NCI-H460 (cell line): ENCODE data around the gene LRRC37A3. TPM values are rescaled to one million over a fixed set of nuclear protein-coding genes. Genes with fewer than 3 reads are reported as not detected.
"Not testable (repeated sequence)": the region's sequence is repeated elsewhere in the genome, so short reads cannot be mapped to it uniquely, and the experiment has no call there.

Experiments
- DNase-seq: peaks from one replicate; pipeline ENCODE4 v3.0.0-alpha.2; 2016; ENCODE audit warnings: low read depth; ENCODE audit errors: extremely low read depth
- total RNA-seq: library from RNA; depleted of rRNA; stranded (reverse); fragments of >200 nt; shearing (Covaris generic); gene quantifications from 2 replicates; pipeline ENCODE4 v1.2.3, GENCODE V29; 2014

Gene LRRC37A3
- total RNA-seq, 1 experiment from 2014 or later, result 4.1 TPM

DNA sequence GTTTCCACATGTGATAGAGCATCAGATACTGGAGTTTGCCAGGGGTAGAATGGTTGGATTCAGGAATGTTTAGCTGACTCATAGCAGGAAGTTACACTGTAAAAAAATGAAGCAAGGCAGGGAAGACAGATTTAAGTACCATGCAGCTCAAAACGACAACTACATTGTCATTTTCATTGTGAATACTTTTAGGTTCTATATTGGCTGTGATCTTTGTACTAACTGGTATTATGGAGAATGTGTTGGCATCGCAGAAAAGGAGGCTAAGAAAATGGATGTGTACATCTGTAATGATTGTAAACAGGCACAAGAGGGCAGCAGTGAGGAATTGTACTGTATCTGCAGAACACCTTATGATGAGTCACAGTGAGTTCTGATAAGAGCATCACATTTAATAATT is 8.2 kb upstream of the LRRC37A3 start:
- peak; percentile 76 for DNase-seq

DNA sequence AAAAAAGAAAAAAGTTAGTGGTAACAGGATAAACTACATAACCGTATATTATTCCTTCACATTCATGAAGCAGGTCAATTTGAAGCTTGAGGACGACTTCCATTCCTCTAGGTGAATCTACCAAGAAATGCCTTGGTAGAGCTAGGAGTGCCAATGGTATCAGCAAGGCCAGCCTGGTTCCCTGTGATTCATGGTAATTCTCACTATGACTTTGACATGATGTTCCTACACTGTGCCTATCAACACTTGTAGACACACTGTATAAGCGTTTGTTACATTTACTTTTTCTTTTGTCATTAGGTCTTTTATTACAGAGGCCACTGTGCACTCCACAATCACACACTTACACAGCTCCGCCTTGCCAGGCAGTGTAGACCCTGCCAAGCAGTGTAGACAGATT is 7.2 kb upstream of the LRRC37A3 start:
- DNase-seq, result not testable (repeated sequence)

DNA sequence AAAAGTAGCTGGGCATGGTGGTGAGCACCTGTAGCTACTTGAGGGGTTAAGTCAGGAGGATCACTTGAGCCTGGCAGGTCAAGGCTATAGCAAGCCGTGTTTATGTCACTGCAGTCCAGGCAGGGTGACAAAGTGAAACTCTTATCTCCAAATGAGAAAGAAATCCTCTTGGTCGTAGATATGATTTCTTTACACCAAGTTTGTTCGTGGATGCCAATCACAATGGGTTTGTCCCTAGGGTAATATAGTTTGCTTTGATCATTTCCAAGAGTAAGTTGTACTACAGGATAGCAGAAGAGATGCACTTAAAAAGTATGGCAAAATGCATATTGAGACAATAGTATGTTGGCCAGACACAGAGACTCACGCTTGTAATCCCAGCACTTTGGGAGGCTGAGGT is 6.0 kb upstream of the LRRC37A3 start:
- DNase-seq, result not testable (repeated sequence)

DNA sequence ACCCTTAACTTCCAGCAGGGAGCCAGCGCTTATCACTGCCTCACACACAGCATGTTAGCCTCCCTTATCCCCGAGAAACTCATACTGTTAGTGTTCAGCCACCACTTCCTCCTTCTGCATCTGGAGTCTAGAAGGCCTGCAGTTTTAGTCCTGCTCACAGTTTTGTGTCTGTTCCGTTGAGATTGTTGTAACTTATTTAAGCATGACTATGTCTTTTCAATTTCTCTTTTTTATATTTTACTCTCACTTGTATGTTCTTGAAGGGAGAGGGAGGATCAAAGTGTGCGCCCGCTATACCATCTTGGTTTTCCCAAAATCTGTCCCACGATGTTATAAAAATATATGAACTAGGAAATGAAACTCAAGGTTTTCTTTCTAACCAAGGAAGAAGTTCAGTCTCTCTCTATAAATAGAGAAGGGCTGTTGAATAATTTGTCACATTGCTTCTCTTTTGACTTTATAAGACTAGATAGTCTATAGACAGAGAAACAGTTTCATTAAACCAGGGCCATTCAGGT is 3.8 kb upstream of the LRRC37A3 start:
- DNase-seq, result not testable (repeated sequence)

DNA sequence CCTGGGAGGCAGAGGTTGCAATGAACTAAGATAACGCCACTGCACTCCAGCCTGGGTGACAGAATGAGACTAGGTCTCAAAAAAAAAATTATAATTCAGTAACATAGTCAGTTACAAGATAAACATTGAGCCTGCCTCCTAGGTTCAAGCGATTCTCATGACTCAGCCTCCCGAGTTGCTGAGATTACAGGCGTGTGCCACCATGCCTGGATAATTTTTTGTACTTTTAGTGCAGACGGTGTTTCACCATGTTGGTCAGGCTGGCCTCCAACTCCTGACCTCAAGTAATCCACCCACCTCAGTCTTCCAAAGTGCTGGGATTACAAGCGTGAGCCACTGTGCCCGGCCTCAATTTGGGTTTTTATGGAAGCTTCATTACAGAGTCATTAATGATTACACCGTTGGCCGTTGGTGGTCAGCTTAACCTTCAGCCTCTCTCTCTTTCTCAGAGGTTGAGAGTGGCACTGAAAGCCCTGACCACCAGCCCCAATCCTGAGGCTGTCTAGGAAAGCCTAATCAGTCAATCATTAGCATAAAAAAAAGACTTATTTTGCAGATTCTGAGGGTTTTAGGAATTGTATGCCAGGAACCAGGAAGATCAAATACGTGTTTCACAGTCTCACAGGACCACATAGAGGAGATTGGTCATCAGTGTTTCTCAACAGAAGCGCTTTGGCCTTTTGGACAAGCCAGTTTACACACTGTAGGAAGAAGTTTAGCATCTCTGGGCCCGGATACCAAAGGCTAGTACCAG is 1.3 kb upstream of the LRRC37A3 start:
- no peak for DNase-seq

DNA sequence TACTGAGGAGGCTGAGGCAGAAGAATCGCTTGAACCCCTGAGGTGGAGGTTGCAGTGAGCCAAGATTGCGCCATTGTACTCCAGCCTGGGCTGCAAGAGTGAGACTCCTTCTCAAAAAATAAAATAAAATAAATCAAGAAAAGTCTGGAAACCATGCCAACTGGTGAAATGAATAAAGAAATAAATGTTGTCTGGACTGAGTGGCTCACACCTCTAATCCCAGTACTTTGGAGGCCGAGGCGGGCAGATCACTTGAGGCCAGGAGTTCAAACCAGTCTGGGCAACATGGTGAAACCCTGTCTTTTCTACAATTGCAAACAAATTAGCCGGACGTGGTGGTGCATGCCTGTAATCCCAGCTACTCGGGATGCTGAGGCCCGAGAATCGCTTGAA is 744 bp upstream of the LRRC37A3 start:
- no peak for DNase-seq

DNA sequence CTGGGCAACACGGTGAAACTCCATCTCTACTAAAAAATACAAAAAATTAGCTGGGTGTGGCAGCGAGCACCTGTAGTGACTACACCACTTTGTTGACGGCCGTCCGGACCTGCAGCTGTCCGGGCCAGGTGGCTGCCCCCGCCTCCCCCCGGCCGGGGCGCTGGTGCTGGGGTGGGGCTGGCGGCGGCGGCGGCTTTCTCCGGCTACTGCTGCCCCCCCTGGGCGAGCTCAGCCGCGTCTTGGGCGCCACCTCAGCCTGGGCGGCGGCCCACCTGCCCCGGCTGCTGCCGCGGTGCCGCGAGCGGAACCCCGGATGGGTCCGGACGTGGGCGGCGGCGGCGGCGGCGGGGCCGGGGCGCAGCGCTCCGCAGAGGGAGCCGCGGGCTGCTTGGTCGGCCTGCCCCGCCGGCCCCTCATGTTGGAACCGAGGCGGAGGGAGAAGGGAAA is 413 bp downstream of the LRRC37A3 start:
- DNase-seq, result peak; percentile 15

DNA sequence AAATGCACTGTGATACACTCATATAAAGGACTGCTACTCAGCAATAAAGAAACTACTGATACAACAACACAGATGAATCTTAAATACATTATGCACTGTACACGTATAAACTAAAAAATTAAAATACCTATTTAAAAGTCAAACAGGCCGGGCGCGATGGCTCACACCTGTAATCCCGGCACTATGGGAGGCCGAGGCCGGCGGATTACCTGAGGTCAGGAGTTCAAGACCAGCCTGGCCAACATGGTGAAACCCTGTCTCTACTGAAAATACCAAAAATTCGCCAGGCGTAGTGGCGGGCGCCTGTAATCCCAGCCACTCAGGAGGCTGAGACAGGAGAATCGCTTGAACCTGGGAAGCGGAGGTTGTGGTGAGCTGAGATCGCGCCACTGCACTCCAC is 1.7 kb downstream of the LRRC37A3 start:
- DNase-seq, result not testable (repeated sequence)

DNA sequence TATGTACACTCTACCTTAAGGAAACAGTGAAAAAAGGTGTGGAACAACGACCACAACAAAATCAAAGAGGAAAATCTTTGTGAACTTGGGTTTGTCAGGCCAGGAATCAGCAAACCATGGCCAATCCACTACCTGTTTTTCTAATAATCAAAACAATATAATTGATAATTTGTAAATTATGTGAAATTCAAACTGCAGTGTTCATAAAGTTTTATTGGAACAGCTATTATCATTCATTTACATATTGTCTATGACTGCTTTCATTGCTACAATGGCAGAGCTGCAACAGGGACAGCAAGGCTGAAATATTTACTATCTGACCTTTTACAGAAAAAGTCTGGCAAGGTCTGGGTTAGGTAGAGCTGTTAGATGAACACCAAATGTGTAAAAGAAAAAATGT is 4.0 kb downstream of the LRRC37A3 start:
- not testable (repeated sequence) for DNase-seq

DNA sequence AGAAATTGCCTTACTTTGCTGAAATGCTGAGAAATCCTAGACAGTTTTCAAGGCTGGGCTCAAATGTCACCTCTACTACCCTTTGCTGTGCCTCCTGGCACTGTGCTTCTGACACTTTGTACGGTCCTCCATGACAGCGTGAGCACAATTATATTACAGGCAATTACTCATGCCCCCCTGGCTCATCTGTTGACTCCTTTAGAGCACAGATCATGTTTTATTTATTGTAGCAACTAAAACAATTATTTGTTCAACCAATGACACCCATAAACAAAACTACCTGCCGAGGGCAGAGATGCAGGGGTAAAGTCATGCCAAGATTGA is 9.1 kb downstream of the LRRC37A3 start:
- not testable (repeated sequence) for DNase-seq

DNA sequence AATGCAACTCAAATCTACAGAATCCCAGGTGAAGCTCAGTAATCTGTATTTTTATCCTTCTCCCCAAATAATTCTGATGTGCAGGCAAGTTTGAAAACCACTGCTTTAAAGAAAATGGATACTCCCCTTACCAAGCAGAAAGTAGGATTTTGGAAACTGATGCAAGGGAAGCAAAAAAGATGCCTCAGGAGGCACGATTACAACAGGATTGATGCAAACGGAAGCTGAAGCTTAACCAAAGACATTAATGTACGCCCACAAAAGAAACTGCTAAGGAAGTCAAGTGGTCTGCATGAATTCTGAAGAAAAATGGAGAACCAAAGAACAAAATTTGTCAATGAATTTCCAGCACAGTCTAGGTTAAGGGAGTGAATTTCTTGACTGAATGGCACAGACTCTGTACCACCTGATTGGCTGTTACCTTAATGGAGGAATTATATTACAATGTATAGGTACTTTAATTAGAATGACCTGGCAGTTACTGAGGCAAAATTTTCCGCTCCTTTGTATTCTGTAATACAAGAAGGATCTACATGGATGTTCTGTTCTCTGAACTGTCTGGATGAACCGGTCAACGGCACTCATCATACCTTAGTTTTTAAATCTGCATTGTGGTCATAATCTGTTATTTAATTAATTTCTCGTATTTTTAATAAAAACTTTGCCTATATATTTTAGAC is 9.6 kb downstream of the LRRC37A3 start:
- not testable (repeated sequence) for DNase-seq

DNA sequence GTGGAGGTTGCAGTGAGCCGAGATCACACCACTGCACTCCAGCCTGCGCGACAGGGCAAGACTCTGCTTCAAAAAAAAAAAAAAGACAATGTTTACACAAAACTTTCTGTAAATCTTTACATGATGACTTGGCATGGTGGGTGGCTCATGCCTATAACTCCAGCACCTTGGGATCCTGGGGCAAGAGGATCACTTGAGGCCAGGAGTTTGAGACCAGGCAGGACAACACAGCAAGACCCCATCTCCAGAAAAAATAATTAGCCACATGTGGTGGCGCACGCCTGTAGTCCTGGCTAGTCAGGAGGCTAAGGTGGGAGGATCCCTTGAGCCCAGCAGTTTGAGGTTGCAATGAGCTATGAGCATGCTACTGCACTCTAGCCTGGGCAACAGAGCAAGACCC is 15.2 kb downstream of the LRRC37A3 start:
- not testable (repeated sequence) for DNase-seq

DNA sequence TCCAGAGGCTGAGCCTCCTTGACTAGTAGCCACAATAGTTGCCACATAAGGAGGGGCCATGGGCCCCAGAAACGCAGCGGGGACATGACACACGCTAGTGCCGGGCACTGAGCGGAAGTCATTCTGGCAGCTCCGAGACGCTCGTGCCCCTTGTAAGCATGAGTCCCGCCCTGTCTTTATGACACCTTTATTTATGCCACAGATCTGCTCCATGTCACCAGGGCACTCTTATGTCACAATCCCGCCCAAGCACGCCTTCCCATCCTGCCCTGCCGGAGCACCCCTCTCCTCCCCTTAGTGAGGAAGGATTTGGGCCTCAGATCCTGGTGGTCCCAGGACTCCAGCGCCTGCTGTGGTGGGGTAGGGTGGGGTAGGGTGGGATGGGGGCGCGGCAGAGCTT is 22.1 kb downstream of the LRRC37A3 start:
- DNase-seq, result not testable (repeated sequence)

DNA sequence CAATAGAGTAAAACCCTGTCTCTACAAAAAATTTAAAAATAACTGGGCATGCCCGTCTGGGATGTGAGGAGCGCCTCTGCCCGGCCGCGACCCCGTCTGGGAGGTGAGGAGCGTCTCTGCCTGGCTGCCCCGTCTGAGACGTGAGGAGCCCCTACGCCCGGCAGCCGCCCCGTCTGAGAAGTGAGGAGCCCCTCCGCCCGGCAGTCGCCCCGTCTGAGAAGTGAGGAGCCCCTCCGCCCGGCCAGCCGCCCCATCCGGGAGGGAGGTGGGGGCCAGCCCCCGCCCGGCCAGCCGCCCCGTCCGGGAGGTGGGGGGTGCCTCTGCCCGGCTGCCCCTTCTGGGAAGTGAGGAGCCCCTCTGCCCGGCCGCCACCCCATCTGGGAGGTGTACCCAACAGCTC is 45.1 kb downstream of the LRRC37A3 start:
- not testable (repeated sequence) for DNase-seq

DNA sequence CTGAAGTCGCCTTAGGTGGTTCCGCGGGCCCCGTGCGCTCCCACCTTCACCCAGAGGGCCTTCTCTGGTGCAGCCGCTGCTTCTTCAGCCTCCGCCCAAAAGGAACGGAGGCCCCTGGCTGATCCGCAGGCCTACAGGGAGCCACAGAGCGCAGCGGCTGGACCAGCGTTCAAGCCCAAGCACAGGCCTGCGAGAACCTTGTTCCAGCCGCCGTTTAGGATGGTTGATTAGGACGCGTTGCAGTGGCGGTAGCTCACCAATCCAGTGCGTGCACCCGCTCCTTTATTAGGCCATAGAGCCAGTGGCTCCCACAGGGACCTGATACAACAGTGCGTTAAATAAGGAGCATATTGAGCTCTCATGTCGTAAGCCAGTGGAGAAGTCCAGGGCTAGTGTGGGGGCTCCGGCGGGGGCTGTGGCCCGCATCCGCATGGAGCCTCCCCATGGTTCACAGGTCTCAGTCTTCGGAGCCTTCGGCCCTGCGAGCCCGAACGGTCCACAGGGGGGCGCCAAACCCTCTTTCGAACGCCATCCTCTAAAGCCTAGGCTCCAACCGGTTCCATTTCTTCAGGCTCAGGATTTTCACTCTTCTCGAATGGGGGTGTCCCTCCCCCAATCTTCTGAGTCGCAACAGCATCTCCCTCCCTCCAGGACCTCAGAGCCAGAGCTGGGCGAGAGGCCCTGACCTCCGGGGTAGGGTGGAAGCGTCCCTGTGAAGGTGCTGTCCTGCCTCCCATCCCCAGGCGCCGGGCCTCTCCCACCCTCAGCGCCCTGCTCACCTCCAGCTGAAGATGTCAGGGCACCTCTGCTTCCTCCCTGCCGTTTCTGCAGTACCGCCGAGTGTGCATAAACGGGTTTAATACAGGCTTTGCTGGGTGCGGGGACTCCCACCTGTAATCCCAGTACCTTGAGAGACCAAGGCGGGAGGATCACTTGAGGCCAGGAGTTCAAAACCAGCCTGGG is 71.5 kb downstream of the LRRC37A3 start:
- peak; percentile 52 for DNase-seq

DNA sequence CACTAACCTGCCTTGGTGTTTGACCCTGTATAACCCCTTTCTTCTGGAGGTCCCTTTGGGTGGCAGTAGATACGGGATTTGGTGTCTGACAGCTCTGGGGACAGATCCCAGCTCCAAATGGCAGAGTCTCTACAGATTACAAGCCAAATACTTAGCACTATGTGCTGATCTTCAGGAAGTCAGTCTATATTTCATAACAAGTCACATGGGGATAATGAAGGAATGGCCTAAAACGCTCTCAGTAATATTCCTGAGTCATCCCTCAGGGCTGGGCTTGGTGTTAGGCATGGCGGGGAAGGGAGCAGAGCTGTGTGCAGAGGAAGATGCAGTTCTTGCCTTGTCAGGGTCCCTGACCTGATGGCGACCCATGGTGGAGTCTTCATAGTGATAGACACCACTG is 72.4 kb downstream of the LRRC37A3 start:
- DNase-seq, result not testable (repeated sequence)

DNA sequence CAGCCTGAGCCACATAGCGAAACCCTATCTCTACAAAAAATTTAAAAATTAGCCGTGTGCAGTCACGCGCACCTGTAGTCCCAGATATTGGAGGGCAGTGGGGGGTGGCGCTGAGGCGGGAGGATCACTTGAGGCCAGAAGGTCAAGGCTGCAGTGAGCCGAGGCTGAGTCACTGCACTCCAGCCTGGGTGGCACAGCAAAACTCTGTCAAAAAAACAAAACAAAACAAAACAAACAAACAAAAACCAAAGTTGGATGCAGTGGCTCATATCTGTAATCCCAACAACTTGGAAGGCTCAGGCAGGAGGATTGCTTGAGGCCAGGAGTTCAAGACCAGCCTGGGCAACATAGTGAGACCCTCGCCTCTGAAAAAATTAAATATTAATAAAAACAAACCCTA is 75.4 kb downstream of the LRRC37A3 start:
- DNase-seq, result not testable (repeated sequence)

DNA sequence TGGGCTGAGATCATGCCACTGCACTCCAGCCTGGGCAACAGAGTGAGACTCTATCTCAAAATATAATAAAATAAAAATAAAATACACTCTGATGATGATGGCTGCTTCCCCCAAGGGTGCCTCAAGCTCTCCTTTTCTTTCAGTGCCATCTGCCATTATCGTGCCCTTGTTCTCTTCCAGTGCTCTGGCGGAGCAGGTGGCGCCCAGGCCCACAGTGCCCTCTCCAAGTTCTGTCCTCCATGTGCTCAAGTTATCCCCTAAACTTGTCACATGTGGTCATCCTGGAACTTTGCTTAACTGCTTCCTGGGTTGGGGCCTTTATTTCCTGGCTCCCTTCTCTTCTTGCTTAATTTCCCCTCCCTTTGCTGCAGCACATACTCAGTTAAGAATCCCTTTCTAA is 76.4 kb downstream of the LRRC37A3 start:
- not testable (repeated sequence) for DNase-seq

DNA sequence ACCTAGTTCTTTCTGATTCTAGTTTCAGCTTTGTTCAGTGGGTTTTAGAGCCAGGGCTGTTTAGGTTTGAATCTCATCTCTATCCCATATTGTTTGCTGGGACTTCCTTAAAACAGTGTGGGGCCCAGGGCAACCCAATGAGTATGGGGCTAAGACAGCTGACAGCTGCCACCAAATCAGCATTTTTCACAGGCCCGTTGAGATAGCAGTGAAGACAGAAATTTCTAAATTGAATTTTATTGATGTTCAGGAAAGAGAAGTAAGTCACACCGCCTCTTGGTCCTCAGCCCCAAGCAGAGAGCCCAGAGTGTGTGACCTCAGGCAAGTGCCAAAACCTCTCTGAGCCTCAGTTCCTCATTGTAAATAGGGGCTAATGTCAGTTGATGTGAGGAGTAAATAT is 78.3 kb downstream of the LRRC37A3 start:
- DNase-seq, result not testable (repeated sequence)

DNA sequence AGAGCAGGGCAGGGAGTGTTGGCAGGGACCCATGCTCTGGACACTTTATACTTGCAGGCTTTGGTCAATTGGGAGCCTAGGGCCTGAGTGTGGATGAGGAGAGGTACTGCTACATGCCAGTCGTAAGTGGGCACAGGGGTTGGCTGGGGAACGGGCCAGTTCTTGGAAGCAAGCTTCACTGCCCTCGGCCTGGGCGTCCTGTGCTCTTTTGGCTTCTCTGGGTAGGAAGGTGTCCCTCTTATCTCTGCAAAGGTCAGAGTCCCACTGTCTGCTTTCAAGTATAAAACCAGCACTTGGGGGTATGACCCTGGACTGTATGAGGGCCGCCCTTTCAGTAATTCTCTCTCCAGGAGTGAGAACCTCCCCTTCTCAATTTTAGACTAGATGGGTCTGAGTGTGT is 80.8 kb downstream of the LRRC37A3 start:
- DNase-seq, result not testable (repeated sequence)
